Left lobe of liver (tissue), 2 donors: ENCODE measurements around the gene MAD1L1. TPM values are rescaled to one million over a fixed set of nuclear protein-coding genes. Genes with fewer than 3 reads are reported as not detected.
"Not testable (repeated sequence)": the region's sequence is repeated elsewhere in the genome, so short reads cannot be mapped to it uniquely, and the experiment has no call there.

Experiments used
- ATAC-seq: fragments of 200-7000 bp; cut with Tn5 transposase; one replicate; pipeline ENCODE4 v1.9.1; 2020; ENCODE audit warnings: mild to moderate bottlenecking, moderate library complexity
- DNase-seq: peaks from one replicate; pipeline ENCODE4 v3.0.0-alpha.2; 2020; ENCODE audit warnings: low spot score
- total RNA-seq: library from RNA; stranded (reverse); gene quantifications from one replicate; pipeline ENCODE4 v1.2.1, GENCODE V29; 2021
- donor health status: DM: no; HTN: no; CAD: no; lungs with moderate emphysema.
- donor health status: DM: no; HTN: yes; CAD: no.

The MAD1L1 gene
- 24.9 TPM for total RNA-seq

DNA sequence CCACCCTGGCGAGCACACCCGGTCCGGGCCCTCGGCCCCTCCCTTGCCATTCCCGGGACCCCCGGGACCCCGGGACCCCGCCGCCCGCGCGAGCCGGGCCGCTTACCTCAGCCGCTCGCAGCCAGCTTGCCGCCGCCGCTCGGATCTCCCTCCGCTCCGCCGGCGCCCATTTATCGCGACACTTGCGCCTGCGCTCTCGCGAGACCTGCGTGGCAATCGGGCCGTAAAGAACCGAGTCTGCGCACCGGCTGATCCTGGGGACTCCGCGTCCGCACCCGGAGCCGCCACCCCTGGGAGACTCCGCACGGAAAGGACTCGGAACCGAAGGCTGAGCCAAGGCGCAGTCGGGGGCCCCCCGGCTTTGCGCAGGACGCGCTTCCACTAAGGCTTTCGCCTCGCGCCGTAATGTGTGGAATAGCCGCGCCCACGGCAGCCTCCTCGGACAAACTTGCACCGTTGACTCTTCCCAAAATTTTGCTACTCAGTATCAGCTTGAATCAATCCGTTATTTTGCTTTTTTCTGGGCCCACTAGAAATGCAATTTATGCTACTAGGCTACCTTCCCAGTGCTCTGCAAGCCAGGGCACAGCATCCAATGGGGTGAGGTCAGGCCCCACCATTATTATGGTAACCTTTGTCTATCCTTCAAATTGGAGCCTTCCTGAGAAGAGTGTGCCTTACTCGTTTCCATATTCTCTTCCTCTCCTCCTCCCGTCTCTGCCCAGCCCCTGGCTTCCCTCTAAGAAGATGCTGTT lies at the start of gene MAD1L1:
Gene MAD1L1 (minus strand): TSS at position 180 of the 755 bp plus-strand sequence. CDS start 2,812 bp downstream, outside the sequence.
- DNase-seq (peak; percentile 90), ATAC-seq (peak; percentile 94)

DNA sequence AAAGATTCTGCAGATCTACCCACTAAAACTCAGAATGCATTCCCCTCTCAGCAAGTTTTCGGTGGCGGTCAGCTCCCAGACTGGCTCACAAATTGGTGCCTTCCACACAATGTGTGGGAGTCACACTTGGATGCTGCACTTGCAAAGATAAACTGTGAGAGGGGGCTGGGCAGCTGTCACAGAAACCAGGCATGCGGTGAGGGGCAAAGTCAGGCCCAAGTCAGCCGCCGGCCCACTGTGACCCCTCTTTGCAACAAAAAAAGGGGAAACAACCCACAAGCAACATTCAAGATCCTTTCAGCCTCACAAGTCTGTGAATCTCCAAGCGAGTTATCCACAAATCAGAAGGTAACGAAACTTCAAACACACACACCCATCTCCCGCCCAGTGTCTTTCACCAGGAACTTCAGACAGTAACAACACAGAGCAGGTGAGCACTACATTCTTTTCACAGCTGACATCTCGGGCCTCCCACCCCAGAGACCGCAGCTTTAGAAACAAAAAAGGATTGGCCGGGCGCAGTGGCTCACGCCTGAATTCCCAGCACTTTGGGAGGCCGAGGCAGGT lies 49.5 kb upstream of the MAD1L1 start:
- no peak for ATAC-seq
- no peak for DNase-seq

DNA sequence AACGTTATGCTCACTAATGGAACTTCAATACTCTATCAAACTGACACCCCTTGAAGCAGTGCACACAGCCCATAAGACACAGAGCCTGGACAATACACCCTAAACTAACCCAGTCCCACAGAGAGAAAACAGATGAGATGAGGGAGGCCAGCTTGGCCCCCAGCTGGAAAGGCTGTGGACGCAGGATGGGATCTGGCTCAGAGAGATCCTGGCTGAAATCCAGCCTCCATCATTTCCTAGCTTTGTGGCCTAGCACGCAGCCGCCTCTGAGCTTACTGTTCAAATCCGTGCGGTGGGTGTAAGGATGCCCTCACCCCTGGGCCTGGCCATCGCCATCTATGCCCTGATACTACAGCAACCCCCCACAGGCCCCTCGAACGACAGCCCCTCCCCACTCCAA lies 48.8 kb upstream of the MAD1L1 start:
- DNase-seq (no peak), ATAC-seq (peak; percentile 47)

DNA sequence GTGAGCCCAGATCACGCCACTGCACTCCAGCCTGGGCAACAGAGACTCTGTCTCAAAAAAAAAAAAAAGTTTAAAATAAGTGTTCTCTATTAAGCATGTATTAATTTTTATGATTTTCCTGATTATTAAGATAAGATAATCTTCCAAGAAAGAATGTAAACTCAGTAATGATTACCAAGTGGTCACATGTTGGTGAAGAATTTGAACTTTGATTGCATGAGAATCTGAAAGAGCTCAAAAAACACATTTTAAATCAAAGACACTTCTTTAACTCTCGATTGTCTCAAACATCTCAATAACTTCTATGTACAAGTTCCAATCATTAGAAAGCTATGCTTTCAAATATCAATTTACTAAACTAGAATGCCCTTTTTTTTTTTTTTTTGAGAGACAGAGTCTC lies 47.7 kb upstream of the MAD1L1 start:
- ATAC-seq, result peak; percentile 42
- no peak for DNase-seq

DNA sequence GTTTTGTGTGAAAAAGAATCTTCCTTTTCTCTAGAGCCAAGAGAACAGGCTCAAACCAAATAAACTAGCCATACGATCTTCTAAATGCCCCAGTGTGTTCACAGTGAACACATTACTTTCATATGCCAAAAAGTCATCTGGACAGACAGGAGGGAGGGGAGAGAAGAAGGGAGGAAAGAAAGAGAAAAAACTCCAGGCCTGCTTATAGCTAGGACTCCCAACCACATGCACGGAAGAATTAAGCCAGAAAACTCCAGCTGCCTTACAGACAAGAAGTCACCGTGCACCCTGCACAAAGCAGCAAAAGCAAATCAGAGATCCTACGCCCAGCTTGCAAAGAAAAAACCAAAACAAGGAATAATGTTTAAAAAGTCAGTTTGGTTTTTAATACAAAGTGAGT lies 47.2 kb upstream of the MAD1L1 start:
- ATAC-seq (no peak), DNase-seq (no peak)

DNA sequence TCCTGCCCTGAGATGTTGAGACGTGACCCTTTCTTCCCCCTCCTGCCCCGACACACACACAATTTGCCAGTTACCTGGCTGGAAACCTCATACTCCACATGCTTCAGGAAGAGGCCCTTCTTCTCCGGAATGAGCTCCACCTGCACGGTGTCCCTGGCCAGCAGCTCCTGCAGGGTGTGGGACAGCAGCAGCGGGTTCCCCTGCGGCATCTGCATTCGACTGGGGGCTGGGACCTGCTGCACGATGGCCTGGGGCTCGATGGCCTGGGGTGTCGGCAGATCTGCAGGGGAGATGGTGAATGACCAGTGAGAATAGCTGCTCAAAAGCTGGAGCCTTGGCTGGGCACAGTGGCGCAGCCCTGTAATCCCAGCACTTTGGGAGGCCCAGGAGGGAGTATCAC lies 45.3 kb upstream of the MAD1L1 start:
- no peak for ATAC-seq
- DNase-seq, result no peak

DNA sequence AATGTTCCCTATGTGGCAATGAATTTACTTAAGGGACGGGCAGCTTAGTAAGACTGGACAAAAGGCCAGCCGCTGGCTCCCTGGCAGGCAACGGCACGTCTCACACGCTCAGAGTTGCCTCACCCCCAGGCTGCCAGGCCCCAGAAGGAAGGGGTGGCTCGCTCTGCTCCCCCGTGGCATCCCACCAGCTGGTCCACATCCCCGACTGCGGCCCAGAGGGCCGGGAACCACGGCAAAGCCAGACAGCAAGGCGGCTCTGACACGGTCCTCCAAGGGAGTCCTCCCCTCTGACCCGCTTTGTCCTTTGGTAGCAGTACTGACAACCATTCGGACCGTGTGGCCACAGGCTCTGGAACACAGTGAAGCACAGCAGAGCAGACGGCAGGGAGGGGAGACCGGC lies 43.4 kb upstream of the MAD1L1 start:
- ATAC-seq (peak; percentile 14), DNase-seq (no peak)

DNA sequence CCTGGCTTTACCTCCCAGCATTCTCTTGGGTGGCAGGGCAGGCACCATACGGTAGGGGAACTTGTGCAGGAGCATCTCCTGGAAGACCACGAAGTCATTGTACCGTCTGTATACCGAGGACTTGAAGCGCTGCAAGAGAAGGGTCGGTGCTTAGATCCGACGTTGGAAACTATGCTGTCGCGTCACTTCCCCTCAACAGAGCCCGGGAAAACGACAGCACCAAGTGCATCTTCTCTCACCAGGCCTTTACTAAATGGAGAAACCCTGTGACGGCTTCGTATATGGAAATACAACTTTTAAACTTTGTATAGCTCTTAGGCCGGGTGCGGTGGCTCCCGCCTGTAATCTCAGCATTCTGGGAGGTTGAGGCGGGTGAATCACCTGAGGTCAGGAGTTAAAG lies 42.4 kb upstream of the MAD1L1 start:
- ATAC-seq, result no peak

DNA sequence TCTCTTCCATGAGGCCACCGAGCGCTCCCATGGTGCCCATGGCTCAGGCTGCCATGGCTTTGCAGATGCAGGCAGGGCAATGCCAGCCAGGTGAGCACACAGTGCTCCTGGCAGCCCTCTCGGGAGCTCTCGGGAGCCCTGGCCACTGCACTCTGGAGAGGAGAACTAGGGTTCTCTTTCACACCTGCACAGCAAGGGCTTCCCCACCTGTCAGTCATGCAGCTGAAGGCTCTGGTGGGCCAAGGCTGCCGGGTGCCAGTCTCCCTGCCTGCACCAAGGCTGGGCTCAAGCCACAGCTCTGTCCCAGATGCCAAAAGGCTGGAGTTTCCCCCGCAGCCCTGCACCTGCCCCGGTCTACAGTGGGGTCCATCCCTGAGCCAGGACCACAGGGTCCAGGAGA lies 41.9 kb upstream of the MAD1L1 start:
- ATAC-seq (no peak), DNase-seq (no peak)

More for the DNA sequence above, 42.4 kb upstream of the MAD1L1 start:
- DNase-seq, result no peak

DNA sequence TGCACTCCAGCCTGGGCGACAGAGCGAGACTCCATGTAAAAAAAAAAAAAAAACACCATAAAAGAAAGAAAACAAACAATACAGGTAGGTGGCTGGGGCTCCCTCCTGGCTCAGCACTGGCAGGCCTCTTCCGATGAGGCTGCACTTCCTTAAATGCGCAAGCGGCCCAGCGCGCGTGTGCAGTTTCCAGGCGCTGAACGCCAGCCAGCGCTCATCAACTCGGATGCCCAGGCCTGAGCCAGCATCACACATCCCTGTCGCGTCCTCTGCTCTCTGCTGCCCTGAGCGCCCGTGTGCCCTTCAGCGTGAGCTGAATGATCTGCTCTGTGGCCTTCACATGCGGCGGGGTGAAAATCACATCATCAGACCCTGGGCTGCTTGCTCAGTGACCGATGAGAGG lies 41.1 kb upstream of the MAD1L1 start:
- DNase-seq, result no peak
- ATAC-seq, result no peak

DNA sequence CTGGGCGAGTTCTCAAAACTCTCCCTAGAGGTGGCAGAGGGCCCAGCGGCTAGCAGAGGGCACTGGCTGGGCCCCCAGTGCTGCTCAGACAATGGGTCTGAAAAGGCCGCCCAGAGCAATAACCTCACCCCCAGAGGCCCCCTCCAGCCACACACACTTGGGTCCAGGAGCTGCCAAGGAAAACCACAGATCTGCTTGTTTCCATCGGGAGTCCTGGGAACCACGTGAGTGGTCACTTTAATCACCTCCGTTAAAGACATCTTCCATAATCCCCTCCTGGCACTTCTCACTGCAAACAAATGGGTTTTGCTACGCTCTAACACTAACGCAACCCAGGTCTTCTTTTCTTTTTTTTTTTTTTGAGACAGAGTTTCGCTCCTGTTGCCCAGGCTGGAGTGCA lies 39.3 kb upstream of the MAD1L1 start:
- DNase-seq, result no peak
- ATAC-seq, result no peak

DNA sequence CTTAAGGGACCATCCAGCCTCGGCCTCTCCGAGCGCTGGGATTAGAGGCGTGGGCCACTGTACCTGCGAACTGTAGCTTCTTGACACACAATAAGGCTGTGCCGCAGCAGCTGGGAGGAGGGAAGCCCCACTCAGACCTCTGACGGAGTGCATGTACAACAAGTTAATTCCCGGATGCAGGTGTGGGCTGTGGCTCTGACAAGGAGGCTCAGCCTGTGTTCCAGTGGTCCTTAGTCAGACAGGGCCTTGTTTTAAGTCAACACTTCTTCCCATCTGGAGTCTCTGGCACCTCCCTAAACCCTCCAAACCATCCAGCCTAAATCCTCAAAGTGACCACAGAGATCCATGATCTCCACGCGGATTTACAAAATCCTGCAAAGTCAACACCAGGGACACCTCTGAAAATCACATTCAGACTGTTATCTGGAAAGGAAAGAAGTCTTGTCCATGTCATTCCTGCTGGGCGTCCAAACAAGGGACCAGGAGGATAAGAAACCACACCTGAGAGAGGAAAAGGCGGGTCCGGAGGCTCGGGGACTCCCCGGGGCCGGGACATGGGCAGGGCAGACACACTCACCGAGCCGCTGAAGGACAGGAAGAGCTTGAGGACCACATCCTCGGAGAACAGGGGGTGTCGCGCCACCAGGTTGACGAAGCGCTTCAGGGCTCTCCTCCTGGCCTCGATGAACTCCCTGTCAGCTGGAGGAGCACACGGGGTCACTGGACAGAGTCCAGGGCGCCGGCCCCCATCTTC lies 38.7 kb upstream of the MAD1L1 start:
- DNase-seq (no peak), ATAC-seq (no peak)

DNA sequence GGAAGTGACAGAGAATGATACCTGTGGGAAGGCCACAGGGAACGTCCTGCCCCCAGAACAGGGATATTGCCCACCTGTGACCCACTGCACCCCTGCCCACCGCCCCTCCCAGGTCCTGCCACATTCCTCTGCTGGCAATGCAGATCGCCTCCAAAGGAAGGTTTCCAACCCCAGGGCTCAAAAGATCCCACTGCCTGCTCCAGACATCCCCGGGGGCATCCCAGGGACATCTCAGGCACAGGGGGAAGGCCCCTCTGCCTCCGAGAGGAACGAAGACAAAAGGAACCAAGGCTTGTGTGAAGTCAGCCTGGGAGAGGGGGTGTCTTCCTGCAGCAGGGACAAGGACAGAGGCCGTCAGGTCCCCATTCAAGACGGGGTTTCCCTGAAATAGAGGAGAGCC lies 37.8 kb upstream of the MAD1L1 start:
- no peak for ATAC-seq
- no peak for DNase-seq

DNA sequence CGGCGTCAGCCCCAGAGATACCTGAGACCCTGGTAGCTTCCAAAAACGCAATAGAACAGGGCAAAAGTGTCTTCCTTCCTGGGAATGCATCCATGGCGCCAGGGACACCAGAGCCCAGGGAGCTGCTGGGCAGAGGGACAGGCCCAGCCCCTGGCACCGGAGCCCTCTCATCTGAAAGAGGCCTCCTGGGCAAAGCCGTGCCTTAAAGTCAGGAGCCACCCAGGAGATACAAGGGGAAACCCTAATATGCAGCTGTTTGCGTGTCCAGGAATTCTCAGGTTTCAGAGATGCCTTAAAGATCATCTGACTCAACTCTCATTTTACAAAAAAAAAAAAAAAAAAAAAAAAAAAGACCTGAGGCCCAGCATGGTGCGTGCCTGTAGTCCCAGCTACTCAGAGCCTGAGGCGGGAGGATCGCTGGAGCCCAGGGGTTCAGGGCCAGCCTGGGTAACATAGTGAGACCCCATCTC lies 37.3 kb upstream of the MAD1L1 start:
- no peak for ATAC-seq
- DNase-seq, result no peak

DNA sequence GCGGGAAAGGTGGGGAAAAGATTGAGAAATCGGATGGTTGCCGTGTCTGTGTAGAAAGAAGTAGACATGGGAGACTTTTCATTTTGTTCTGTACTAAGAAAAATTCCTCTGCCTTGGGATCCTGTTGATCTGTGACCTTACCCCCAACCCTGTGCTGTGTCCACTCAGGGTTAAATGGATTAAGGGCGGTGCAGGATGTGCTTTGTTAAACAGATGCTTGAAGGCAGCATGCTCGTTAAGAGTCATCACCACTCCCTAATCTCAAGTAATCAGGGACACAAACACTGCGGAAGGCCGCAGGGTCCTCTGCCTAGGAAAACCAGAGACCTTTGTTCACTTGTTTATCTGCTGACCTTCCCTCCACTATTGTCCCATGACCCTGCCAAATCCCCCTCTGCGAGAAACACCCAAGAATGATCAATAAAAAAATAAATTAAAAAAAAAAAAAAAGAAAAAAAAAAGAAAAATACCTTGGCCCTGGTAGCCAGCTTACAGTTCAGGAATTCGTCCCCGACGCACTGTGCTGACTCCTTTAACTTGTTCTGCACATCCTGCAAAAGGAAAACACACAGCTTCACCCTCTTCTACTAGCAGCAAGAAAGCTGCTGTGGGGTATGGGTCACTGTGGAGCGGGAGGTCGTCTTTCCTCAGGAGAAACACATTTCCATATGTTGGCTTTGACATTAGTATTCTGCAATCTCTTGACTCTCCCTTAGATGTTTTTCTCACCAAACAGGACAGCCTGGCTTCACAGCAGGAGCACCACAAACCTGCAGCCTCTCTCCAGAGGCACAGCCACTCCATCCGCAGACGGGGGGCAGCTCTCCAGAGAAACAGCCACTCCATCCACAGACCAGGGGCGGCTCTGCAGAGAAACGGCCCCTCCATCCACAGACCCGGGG lies 36.6 kb upstream of the MAD1L1 start:
- peak; percentile 21 for ATAC-seq
- not testable (repeated sequence) for DNase-seq

DNA sequence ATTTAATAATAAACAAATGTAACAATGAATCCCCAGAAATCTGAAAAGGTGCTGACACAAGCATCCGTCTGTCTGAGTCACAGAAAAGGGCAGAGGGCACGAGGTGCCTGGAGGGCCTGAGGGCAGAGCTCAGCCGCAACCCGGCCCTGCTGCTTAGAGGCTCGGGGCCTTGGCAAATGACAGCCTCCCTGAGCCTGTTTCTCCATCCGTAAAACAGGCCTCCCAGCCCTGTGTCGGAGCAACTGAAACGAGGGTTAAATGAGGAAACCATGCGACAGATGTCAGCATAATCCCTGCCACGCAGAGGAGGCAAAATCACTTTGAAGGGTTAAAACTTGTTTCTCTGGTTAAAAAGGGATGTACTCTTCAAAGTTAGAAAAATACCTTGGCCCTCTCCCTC lies 34.2 kb upstream of the MAD1L1 start:
- ATAC-seq, result no peak

DNA sequence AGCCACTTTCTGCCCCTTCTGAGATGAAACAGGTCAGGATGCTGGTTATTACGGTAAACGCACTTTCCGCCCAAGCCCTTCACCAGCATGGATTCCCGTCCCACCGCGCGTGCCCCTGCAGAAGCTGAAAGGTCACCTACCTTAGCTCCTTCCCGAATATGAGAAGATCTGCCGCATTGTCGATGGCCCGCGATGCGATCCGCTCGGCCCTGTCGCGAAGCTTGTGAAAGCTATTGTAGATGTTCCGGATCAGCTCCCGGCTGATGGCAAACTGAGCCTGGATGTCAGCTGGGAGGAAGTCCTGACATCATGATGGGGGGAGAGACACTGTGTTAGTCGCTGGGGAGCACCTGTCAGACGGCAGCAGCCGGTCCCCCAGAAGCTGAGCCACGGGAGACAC lies 31.4 kb upstream of the MAD1L1 start:
- no peak for DNase-seq

More for the DNA sequence above, 34.2 kb upstream of the MAD1L1 start:
- DNase-seq, result no peak

DNA sequence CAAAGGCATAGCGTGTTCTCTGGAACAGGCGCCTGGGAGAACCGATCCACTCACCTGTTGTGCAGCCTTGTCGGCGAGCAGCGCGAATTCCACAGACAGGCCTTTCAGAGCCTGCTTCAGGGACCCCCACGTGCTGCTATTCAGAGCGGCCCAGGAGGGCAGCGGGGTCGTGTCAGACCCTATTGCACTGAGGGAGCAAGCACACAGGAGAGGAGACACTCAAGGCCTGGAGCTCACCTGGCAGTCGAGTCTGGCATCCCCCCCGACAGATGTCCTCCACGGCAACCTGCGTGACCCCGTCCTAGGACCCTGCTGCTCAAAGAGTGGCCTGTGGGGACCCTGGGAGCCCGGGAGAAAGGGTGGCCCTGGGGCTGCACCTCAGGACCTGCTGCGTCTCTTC lies 30.4 kb upstream of the MAD1L1 start:
- no peak for ATAC-seq
- DNase-seq, result no peak

More for the DNA sequence above, 31.4 kb upstream of the MAD1L1 start:
- ATAC-seq, result no peak

DNA sequence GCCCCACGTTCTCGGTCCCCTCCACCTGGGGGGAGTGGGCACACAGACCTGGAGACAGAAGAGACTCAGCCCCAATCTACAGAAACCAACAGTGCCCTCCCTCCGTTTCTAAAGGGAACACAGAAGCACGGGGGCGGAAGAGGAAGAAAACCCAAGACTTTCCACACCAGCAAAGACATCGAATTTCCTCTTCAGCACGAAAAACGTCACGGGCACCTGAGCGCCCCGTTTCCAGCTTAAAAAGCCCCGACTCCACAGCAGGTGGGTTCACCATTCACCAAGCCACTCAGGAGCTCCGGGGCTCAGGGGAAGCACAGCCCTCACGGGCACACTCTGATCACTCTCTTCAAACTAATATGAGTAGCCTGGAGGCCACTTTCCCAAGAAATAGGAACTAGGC lies 28.9 kb upstream of the MAD1L1 start:
- ATAC-seq, result no peak
- no peak for DNase-seq

DNA sequence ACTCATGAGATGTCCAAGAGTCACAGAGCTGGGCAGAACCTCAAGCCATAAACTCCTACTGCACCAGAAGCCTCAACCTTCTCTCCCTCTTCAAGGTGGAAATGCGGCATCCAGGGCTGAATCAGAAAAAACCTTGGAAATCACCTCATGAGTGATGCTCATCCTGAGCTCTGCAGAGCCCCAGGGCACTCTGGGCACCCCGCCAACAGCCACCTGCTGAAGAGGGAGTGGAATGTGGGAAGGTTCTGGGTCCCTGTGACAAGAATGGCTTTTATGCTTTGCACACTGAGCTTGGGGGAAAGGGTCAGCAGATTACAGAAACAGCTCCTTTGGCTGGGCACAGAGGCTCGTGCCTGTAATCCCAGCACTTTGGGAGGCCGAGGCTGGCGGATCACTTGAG lies 28.1 kb upstream of the MAD1L1 start:
- no peak for DNase-seq
- ATAC-seq, result no peak

DNA sequence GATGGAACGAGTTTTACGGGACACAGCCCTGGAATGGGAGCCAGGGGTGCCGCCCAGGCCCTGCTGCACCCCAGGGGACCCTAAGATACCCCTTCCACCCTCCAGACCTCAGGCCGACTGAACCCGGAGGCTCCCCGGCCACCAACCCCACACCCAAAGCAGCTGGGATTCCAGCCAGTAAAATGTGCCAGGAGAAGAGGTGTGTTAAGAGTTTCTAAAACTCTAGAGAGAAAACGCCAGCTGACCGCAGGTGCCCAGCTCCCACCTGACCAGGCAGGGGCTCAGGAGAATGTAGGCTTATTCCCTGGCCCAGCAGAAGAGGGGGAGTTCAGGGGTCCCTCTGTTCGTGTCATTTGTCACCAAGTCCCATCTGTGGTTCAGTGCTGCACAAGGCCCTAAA lies 26.7 kb upstream of the MAD1L1 start:
- no peak for DNase-seq
- no peak for ATAC-seq
